NCI-H1436 (cell line): ENCODE measurements around the gene MFAP4.
A peak's percentile ranks its signal among the peaks of the same experiment; 100 is the strongest.

ENCODE experiments used
- DNase-seq: peaks from one replicate; lab custom pipeline; 2025; lab: John Stamatoyannopoulos, UW

MFAP4 gene

GRCh38 chr17:19348081-19348650 is 38.8 kb downstream of the MFAP4 start:
- DNase-seq: no peak

GRCh38 chr17:19347323-19348080 is 39.5 kb downstream of the MFAP4 start:
- no peak for DNase-seq

GRCh38 chr17:19346351-19347255 is 40.4 kb downstream of the MFAP4 start:
- DNase-seq: peak; percentile 94

- DNase-seq: no peak
Measured at GRCh38 chr17:19345486-19346350, 41.3 kb downstream of the MFAP4 start.

- DNase-seq: no peak
Measured at GRCh38 chr17:19345067-19345460, 41.9 kb downstream of the MFAP4 start.

GRCh38 chr17:19344311-19345066 is 42.5 kb downstream of the MFAP4 start:
- no peak for DNase-seq

GRCh38 chr17:19343671-19344151 is 43.3 kb downstream of the MFAP4 start:
- DNase-seq: no peak

- no peak for DNase-seq
Measured at GRCh38 chr17:19343256-19343630, 43.7 kb downstream of the MFAP4 start.

GRCh38 chr17:19342611-19343255 is 44.3 kb downstream of the MFAP4 start:
- no peak for DNase-seq

- DNase-seq: no peak
Measured at GRCh38 chr17:19341641-19342610, 45.1 kb downstream of the MFAP4 start.

- DNase-seq: no peak
Measured at GRCh38 chr17:19341211-19341631, 45.8 kb downstream of the MFAP4 start.

GRCh38 chr17:19339341-19339815 is 47.6 kb downstream of the MFAP4 start:
- DNase-seq: no peak

GRCh38 chr17:19338031-19338990 is 48.7 kb downstream of the MFAP4 start:
- peak; percentile 27 for DNase-seq

- DNase-seq: no peak
Measured at GRCh38 chr17:19337712-19338023, 49.3 kb downstream of the MFAP4 start.

- DNase-seq: no peak
Measured at GRCh38 chr17:19336938-19337711, 49.9 kb downstream of the MFAP4 start.

GRCh38 chr17:19335951-19336631 is 50.9 kb downstream of the MFAP4 start:
- no peak for DNase-seq

GRCh38 chr17:19334331-19334730 is 52.7 kb downstream of the MFAP4 start:
- no peak for DNase-seq
